ENCODE data around the gene PTPN2.

DNA sequence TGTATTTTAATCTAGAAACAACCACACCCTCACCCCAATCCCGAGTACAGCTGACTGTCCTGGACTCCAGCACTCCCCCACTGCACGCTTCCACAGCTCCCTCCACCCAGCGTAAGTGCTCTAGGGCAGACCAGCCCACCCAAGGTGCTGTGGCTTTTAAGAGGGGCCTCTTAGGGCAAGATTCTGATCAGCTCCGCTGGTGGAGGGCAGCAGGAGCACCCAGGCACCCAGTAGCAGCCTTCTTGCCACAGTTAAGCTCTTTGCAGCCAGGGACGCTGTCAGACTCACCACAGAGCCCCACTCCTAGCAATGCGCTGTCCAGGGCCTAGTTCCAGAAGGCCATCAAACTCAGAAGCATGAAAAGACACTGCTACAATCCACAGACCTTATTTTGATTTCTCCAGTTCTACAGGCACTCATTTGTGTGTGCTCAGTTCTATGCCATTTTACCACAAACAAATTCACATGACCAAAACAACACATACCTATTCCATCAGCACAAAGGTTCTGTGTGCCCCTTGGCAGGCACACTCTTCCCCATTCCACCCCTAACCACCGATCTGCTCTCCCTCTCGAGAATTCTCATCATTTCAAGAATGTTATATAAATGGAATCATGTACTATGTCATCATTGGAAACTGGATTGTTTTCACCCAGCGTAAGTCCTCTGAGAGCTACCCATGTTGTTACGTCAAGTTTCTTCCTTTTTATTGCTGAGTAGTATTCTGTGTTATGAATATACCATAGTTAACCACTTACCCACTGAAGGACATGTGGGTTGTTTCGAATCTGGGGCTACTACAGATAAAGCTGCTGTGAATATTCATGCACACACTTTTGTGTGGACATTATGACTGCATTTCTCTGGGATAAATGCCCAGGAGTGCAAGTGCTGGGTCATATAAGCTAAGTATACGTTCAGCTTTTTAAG, 40.4 kb downstream of the PTPN2 start:
- no peak for TF ChIP-seq POLR2A (IDR thresholded peaks at IDR 0.05)
- TF ChIP-seq, protein P1, sequence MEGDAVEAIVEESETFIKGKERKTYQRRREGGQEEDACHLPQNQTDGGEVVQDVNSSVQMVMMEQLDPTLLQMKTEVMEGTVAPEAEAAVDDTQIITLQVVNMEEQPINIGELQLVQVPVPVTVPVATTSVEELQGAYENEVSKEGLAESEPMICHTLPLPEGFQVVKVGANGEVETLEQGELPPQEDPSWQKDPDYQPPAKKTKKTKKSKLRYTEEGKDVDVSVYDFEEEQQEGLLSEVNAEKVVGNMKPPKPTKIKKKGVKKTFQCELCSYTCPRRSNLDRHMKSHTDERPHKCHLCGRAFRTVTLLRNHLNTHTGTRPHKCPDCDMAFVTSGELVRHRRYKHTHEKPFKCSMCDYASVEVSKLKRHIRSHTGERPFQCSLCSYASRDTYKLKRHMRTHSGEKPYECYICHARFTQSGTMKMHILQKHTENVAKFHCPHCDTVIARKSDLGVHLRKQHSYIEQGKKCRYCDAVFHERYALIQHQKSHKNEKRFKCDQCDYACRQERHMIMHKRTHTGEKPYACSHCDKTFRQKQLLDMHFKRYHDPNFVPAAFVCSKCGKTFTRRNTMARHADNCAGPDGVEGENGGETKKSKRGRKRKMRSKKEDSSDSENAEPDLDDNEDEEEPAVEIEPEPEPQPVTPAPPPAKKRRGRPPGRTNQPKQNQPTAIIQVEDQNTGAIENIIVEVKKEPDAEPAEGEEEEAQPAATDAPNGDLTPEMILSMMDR (IDR thresholded peaks at IDR 0.05), result no peak

All from uterus (tissue), 2 donors.